DOHH2 (cell line): ENCODE data around the gene CCDC134.

ENCODE experiments used
- H3F3A ChIP-seq: fragments of 200-600 bp; sonication (generic), shearing (Covaris generic); 2 replicates; pipeline ENCODE4 v1.6.0; 2016; ENCODE audit warnings: antibody characterized with exemption, mild to moderate bottlenecking; ENCODE audit not compliant: control insufficient read depth, insufficient read depth
- H3K27ac ChIP-seq: fragments of 200-600 bp; sonication (generic); 2 replicates; pipeline ENCODE4 v1.5.1; 2014; ENCODE audit warnings: low read depth, mild to moderate bottlenecking, low read length, moderate library complexity
- H3K27me3 ChIP-seq: fragments of 200-600 bp; sonication (generic); 2 replicates; pipeline ENCODE4 v1.6.1; 2014; ENCODE audit warnings: mild to moderate bottlenecking, low read length, mixed read lengths; ENCODE audit not compliant: control insufficient read depth
- H3K36me3 ChIP-seq: fragments of 200-600 bp; sonication (generic); 2 replicates; pipeline ENCODE4 v1.6.1; 2014; ENCODE audit warnings: mild to moderate bottlenecking, low read length, moderate library complexity, mixed read lengths; ENCODE audit not compliant: control insufficient read depth
- H3K4me1 ChIP-seq: fragments of 200-600 bp; sonication (generic); 2 replicates; pipeline ENCODE4 v1.6.1; 2014; ENCODE audit warnings: mild to moderate bottlenecking, low read length, mixed read lengths; ENCODE audit not compliant: control insufficient read depth
- H3K4me2 ChIP-seq: fragments of 200-600 bp; sonication (generic); 2 replicates; pipeline ENCODE4 v1.6.0; 2014; ENCODE audit warnings: mild to moderate bottlenecking, low read length, moderate library complexity
- H3K4me3 ChIP-seq: fragments of 200-600 bp; sonication (generic); 2 replicates; pipeline ENCODE4 v1.5.1; 2014; ENCODE audit warnings: mild to moderate bottlenecking, low read length, mixed read lengths
- H3K79me2 ChIP-seq: fragments of 200-600 bp; sonication (generic); 2 replicates; pipeline ENCODE4 v1.6.1; 2014; ENCODE audit warnings: mild to moderate bottlenecking, low read length, mixed read lengths; ENCODE audit not compliant: control insufficient read depth
- H3K9me2 ChIP-seq: fragments of 200-600 bp; sonication (generic); replicated peaks from 2 replicates; pipeline ENCODE4 v1.6.1; 2014; ENCODE audit warnings: mild to moderate bottlenecking, low read length, mixed read lengths; ENCODE audit not compliant: control insufficient read depth
- H3K9me3 ChIP-seq: fragments of 200-600 bp; sonication (generic); 2 replicates; pipeline ENCODE4 v1.6.1; 2014; ENCODE audit warnings: antibody characterized with exemption, low read length, mixed read lengths; ENCODE audit not compliant: control insufficient read depth, insufficient read depth
- H4K20me1 ChIP-seq: fragments of 200-600 bp; sonication (generic); 2 replicates; pipeline ENCODE4 v1.6.0; 2014; ENCODE audit warnings: low read depth, mild to moderate bottlenecking, antibody characterized with exemption, low read length, moderate library complexity; ENCODE audit not compliant: control insufficient read depth, insufficient read depth
- CTCF ChIP-seq: fragments of 200-600 bp; sonication (generic); IDR thresholded peaks from one replicate; pipeline ENCODE4 v1.5.1; 2014; ENCODE audit warnings: antibody characterized with exemption, mild to moderate bottlenecking, low read depth, low read length; ENCODE audit not compliant: poor library complexity, severe bottlenecking
- EZH2phosphoT487 ChIP-seq: fragments of 200-600 bp; sonication (generic); IDR thresholded peaks from 2 replicates; pipeline ENCODE4 v1.6.1; 2017; ENCODE audit warnings: borderline replicate concordance, mild to moderate bottlenecking, antibody characterized with exemption, low read length, moderate library complexity, mixed read lengths

The CCDC134 gene

GRCh38 chr22:41819257-41819656, 18.8 kb downstream of the CCDC134 start:
- no peaks in the 10 kb centered on the region for H3K27me3 ChIP-seq
- no peak overlapping the region for H3K4me2 ChIP-seq
- TF ChIP-seq CTCF, result no peak
- TF ChIP-seq EZH2phosphoT487, result no peak
- H3K4me1 ChIP-seq, result peaks cover 10% of the 10 kb centered on the region
- H3K36me3 ChIP-seq, result peaks cover 25% of the 10 kb centered on the region
- H3K9me2 ChIP-seq, result no peaks in the 10 kb centered on the region
- H3F3A ChIP-seq, result no peaks in the 10 kb centered on the region; the same call in 1 of the 2 replicates
- H4K20me1 ChIP-seq, result no peaks in the 10 kb centered on the region
- H3K79me2 ChIP-seq, result no peaks in the 10 kb centered on the region
- H3K9me3 ChIP-seq, result no peaks in the 10 kb centered on the region
- no peak overlapping the region for H3K27ac ChIP-seq
- no peak overlapping the region for H3K4me3 ChIP-seq

- Histone ChIP-seq H3K9me2 (no peaks in the 10 kb centered on the region), H3K4me1 (peaks cover 16% of the 10 kb centered on the region), H3F3A (no peaks in the 10 kb centered on the region; the same call in 1 of the 2 replicates), H3K9me3 (no peaks in the 10 kb centered on the region), H3K27me3 (no peaks in the 10 kb centered on the region), H3K36me3 (peaks cover 21% of the 10 kb centered on the region), H3K4me2 (no peak overlapping the region), H3K4me3 (no peak overlapping the region), H3K79me2 (no peaks in the 10 kb centered on the region), H3K27ac (no peak overlapping the region), H4K20me1 (no peaks in the 10 kb centered on the region)
- TF ChIP-seq EZH2phosphoT487 (no peak), CTCF (no peak)
Measured at GRCh38 chr22:41820447-41820846, 20.0 kb downstream of the CCDC134 start.

- TF ChIP-seq CTCF (no peak), EZH2phosphoT487 (no peak)
- H3K36me3 ChIP-seq, result peaks cover 23% of the 10 kb centered on the region
Measured at GRCh38 chr22:41821471-41822316, 21.2 kb downstream of the CCDC134 start.

More at GRCh38 chr22:41821471-41822316, 21.2 kb downstream of the CCDC134 start:
- no peaks in the 10 kb centered on the region for H4K20me1 ChIP-seq
- no peak overlapping the region for H3K4me3 ChIP-seq
- H3K27me3 ChIP-seq, result no peaks in the 10 kb centered on the region
- H3F3A ChIP-seq, result no peaks in the 10 kb centered on the region; the same call in 1 of the 2 replicates
- no peak overlapping the region for H3K4me2 ChIP-seq
- H3K9me3 ChIP-seq, result no peaks in the 10 kb centered on the region
- no peaks in the 10 kb centered on the region for H3K9me2 ChIP-seq
- peaks cover 19% of the 10 kb centered on the region for H3K4me1 ChIP-seq
- no peaks in the 10 kb centered on the region for H3K79me2 ChIP-seq
- no peak overlapping the region for H3K27ac ChIP-seq
